Dermis microvascular lymphatic vessel endothelial cell (primary cell): ENCODE data around the gene OTOS. TPM values are rescaled to one million over a fixed set of nuclear protein-coding genes. Genes with fewer than 3 reads are reported as not detected.

Experiments used
- DNase-seq, 2 donors: peaks; one replicate each; pipeline versions ENCODE4 v3.0.0 to v3.0.0-alpha.2; 2010; ENCODE audit warnings: low read depth in 2 of 2
- total RNA-seq: library from RNA; depleted of rRNA; stranded (reverse); fragments of >200 nt; gene quantifications from 2 replicates; pipeline ENCODE4 v1.2.1, GENCODE V29; 2014

The OTOS gene
- total RNA-seq, 1 donor from 2014 or later = not detected

- DNase-seq = no peak
These were observed 27.6 kb upstream of the OTOS start for GRCh38 chr2:240168041-240168440.

GRCh38 chr2:240167588-240167880 is 27.1 kb upstream of the OTOS start:
- no peak for DNase-seq

GRCh38 chr2:240166761-240167587 is 26.5 kb upstream of the OTOS start:
- DNase-seq = no peak

- no peak for DNase-seq
These were observed 25.7 kb upstream of the OTOS start for GRCh38 chr2:240166191-240166590.

- DNase-seq = no peak
These were observed 25.2 kb upstream of the OTOS start for GRCh38 chr2:240165661-240166060.

GRCh38 chr2:240165034-240165433 is 24.6 kb upstream of the OTOS start:
- DNase-seq = no peak

GRCh38 chr2:240164586-240164985 is 24.1 kb upstream of the OTOS start:
- no peak for DNase-seq

GRCh38 chr2:240163844-240164574 is 23.6 kb upstream of the OTOS start:
- no peak for DNase-seq

GRCh38 chr2:240162939-240163714 is 22.7 kb upstream of the OTOS start:
- DNase-seq = no peak

- DNase-seq = no peak
These were observed 22.1 kb upstream of the OTOS start for GRCh38 chr2:240162531-240162930.

- no peak for DNase-seq
These were observed 21.6 kb upstream of the OTOS start for GRCh38 chr2:240162032-240162431.

GRCh38 chr2:240161087-240161750 is 20.8 kb upstream of the OTOS start:
- DNase-seq = no peak

GRCh38 chr2:240160291-240161086 is 20.0 kb upstream of the OTOS start:
- DNase-seq = no peak

- no peak for DNase-seq
These were observed 18.9 kb upstream of the OTOS start for GRCh38 chr2:240159251-240159839.

GRCh38 chr2:240157147-240157470 is 16.7 kb upstream of the OTOS start:
- no peak for DNase-seq

GRCh38 chr2:240156435-240157146 is 16.1 kb upstream of the OTOS start:
- DNase-seq = no peak

GRCh38 chr2:240155745-240156390 is 15.4 kb upstream of the OTOS start:
- DNase-seq = no peak

- no peak for DNase-seq
These were observed 14.7 kb upstream of the OTOS start for GRCh38 chr2:240155048-240155744.

- DNase-seq = no peak
These were observed 14.1 kb upstream of the OTOS start for GRCh38 chr2:240154606-240155005.
